ENCODE data around the gene AKR1C1. TPM values are rescaled to one million over a fixed set of nuclear protein-coding genes. Genes with fewer than 3 reads are reported as not detected.
"Not testable (repeated sequence)": the region's sequence is repeated elsewhere in the genome, so short reads cannot be mapped to it uniquely, and the experiment has no call there.

AKR1C1 gene
- total and polyA plus RNA-seq, 2 donors: 1.4 to 7.6 TPM

DNA sequence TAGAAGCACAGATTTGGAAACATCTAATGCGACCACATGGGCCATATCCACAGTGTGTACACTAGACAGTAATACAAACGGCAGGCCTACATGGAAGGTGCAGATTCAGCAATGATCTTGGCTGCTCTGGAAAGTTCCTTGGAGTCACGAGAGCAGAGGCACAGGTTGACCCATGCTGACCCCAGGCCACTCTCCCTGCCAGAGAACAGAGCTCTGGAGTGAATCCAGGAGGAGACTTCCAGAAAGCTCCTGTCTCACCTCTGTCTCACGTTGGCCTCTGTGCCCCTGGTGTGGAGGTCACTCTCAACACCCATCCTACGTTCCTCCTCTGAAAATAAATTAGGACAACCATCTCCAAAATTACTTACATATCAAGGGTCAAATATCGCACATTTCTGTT lies 28.2 kb downstream of the AKR1C1 start:
- not testable (repeated sequence) for H3K4me1 ChIP-seq (ENCODE audit: control insufficient read depth in 2 of 2, insufficient read depth in 2 of 2, low read length in 2 of 2); H3K36me3 ChIP-seq (ENCODE audit: control insufficient read depth in 2 of 2, insufficient read depth in 2 of 2, low read length in 1 of 2); H3K27me3 ChIP-seq (ENCODE audit: control insufficient read depth in 2 of 2, insufficient read depth in 1 of 2, low read length in 1 of 2); DNase-seq (ENCODE audit: low read depth in 6 of 9, low spot score in 9 of 9); H3K4me3 ChIP-seq (ENCODE audit: low read length in 2 of 2); H3K9me3 ChIP-seq (ENCODE audit: control insufficient read depth in 2 of 2, insufficient read depth in 1 of 2, low read length in 1 of 2); H3K27ac ChIP-seq (ENCODE audit: low read depth in 1 of 2, low read length in 1 of 2)
- whole genome bisulfite sequencing: 94% methylated on average over 3 of the region's 6 CpGs

DNA sequence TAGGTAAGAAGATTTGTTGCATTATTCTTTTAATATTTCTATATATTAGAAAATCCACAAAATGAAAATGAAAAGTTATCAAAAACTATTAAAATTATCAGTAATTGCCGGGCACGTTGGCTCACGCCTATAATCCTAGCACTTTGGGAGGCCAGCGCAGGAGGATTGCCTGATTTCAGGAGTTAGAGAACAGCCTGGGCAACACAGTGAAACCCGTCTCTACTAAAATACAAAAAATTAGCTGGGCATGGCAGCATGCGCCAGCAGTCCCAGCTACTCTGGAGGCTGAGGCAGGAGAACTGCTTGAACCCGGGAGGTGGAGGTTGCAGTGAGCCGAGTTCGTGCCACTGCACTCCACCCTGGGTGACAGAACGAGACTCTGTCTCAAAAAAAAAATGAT lies 29.3 kb downstream of the AKR1C1 start:
- not testable (repeated sequence) for H3K4me1 ChIP-seq (ENCODE audit: control insufficient read depth in 2 of 2, insufficient read depth in 2 of 2, low read length in 2 of 2); H3K27me3 ChIP-seq (ENCODE audit: control insufficient read depth in 2 of 2, insufficient read depth in 1 of 2, low read length in 1 of 2); H3K9me3 ChIP-seq (ENCODE audit: control insufficient read depth in 2 of 2, insufficient read depth in 1 of 2, low read length in 1 of 2); DNase-seq (ENCODE audit: low read depth in 6 of 9, low spot score in 9 of 9); H3K36me3 ChIP-seq (ENCODE audit: control insufficient read depth in 2 of 2, insufficient read depth in 2 of 2, low read length in 1 of 2); H3K27ac ChIP-seq (ENCODE audit: low read depth in 1 of 2, low read length in 1 of 2); H3K4me3 ChIP-seq (ENCODE audit: low read length in 2 of 2)
- WGBS: 94% methylated on average over 10 of the region's 10 CpGs

DNA sequence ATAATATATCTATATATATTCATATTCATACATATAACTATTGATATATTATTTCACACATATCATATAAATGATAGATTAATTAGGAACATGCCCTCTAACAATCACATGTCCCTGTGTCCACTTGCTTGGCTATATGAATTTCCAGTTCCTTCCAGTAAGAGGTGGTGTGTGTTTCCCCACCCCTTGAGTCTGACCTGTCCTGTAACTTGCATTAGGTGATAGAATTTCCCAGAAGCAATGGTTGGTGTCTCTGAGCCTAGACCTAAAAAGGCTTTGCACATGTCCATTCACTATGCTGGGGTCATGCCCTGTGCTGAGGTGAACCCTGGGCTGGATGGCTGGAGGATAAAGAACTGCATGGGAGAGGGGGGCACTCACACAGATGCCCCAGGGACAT lies 31.0 kb downstream of the AKR1C1 start:
- H3K4me3 ChIP-seq (ENCODE audit: low read length in 2 of 2); H3K27me3 ChIP-seq (ENCODE audit: control insufficient read depth in 2 of 2, insufficient read depth in 1 of 2, low read length in 1 of 2); H3K4me1 ChIP-seq (ENCODE audit: control insufficient read depth in 2 of 2, insufficient read depth in 2 of 2, low read length in 2 of 2); H3K9me3 ChIP-seq (ENCODE audit: control insufficient read depth in 2 of 2, insufficient read depth in 1 of 2, low read length in 1 of 2); H3K27ac ChIP-seq (ENCODE audit: low read depth in 1 of 2, low read length in 1 of 2); H3K36me3 ChIP-seq (ENCODE audit: control insufficient read depth in 2 of 2, insufficient read depth in 2 of 2, low read length in 1 of 2); DNase-seq (ENCODE audit: low read depth in 6 of 9, low spot score in 9 of 9): not testable (repeated sequence)

DNA sequence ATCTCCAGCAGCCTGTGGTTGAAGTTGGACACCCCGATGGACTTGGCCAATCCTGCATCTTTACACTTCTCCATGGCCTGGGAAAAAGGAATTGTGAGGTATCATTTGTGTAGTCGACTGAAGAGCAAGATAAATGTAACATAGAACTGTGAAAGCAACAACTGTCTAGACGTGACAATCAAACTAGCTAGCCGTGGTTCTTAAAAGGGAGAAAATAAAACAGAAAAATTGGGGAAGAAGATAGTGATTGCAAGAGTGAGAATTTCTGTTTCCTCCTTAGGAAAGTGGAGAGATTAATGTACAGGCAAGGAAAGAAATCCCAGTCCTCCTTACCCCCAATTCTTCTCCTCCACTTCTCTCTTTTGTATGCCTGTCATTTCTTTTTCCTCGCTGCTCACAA lies 35.5 kb downstream of the AKR1C1 start:
- Histone ChIP-seq H3K36me3 (ENCODE audit: control insufficient read depth in 2 of 2, insufficient read depth in 2 of 2, low read length in 1 of 2) (no peaks in the 10 kb centered on the region), H3K27me3 (ENCODE audit: control insufficient read depth in 2 of 2, insufficient read depth in 1 of 2, low read length in 1 of 2) (no peaks in the 10 kb centered on the region), H3K9me3 (ENCODE audit: control insufficient read depth in 2 of 2, insufficient read depth in 1 of 2, low read length in 1 of 2) (no peaks in the 10 kb centered on the region), H3K4me3 (ENCODE audit: low read length in 2 of 2) (no peak overlapping the region), H3K27ac (ENCODE audit: low read depth in 1 of 2, low read length in 1 of 2) (no peak overlapping the region), H3K4me1 (ENCODE audit: control insufficient read depth in 2 of 2, insufficient read depth in 2 of 2, low read length in 2 of 2) (no peaks in the 10 kb centered on the region)
- 85% methylated on average over 5 of the region's 5 CpGs for WGBS
- DNase-seq (ENCODE audit: low read depth in 6 of 9, low spot score in 9 of 9): no peak

DNA sequence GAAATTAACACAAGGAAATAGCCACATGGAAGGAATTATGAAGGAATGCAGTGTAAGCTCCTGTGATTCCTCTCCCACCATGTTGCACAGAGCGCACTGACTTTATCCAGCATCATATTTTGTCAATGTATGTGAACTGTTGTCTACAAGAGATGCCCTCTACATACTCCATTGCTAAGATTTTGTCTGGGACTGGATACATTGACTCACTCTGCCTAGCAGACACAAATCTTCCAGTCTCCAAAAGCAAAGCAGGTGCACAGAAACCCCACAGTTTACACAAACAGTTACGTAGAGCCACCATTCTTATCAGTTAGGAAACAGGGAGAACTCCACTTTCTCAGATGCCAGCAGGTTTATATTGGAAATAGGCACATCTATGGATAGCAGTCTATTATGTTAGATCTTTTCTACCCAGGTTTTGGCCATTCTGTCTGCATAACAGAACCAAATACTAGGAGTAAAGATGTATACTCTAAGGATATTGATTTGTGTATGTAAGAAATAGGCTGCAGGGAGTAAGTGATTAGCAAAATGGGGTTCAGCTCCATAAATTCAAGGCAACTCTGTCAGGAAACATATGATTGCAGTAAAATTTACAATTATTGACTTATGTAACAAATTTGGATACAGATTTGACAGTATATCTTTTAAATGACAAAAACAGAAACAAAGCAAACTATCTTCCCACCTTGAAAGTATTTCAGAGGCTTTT lies 39.0 kb downstream of the AKR1C1 start:
- Histone ChIP-seq H3K4me3 (ENCODE audit: low read length in 2 of 2) (no peak overlapping the region), H3K36me3 (ENCODE audit: control insufficient read depth in 2 of 2, insufficient read depth in 2 of 2, low read length in 1 of 2) (no peaks in the 10 kb centered on the region), H3K9me3 (ENCODE audit: control insufficient read depth in 2 of 2, insufficient read depth in 1 of 2, low read length in 1 of 2) (no peaks in the 10 kb centered on the region), H3K27me3 (ENCODE audit: control insufficient read depth in 2 of 2, insufficient read depth in 1 of 2, low read length in 1 of 2) (no peaks in the 10 kb centered on the region), H3K4me1 (ENCODE audit: control insufficient read depth in 2 of 2, insufficient read depth in 2 of 2, low read length in 2 of 2) (no peaks in the 10 kb centered on the region), H3K27ac (ENCODE audit: low read depth in 1 of 2, low read length in 1 of 2) (no peak overlapping the region)
- WGBS: 96% methylated on average over 2 of the region's 2 CpGs
- DNase-seq (ENCODE audit: low read depth in 6 of 9, low spot score in 9 of 9): no peak

DNA sequence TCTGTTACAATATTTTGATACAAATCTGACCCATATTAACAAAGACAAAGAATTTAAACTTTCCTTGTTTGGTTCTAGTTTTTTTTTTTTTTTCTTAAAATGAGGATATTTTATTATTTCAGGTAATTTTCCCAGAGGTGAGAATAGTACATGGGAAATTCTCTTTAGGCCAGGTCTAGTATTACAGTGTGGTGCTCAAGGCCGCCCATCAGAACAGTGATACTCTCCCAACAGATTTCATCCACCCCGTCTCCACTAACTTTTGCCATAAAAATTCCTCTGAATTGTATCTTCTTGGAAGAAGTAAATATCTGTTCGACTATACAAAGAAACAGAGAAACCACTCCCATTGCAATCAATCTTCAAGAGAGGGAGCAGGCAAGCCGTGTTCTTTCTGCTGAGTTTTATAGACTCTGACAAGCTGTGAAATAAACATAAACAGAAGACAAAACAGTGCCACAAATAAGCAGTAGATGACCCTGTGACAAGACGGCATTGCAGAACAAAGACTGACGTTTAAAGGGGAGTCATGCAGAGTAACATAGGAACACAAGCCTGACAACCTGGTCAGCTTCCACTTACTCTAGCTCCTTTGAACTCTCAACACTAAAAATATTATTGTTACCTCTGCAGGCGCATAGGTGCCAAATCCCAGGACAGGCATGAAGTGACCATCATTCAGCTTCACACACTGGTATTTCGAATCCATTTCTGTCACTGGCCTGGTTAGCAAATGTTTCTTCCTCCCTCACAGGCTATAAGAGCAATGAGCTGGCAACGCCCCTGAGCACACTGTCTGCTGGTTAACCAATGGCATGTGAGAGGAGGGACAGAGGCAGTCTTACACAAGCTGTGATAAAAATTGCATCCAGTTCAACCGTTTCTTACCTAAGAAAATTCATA lies 40.2 kb downstream of the AKR1C1 start, which contains the start of gene AKR1C2:
Gene AKR1C2 (minus strand): TSS at position 731 of the 903 bp plus-strand sequence. CDS start 22 bp downstream, at position 709.
- H3K9me3 ChIP-seq (ENCODE audit: control insufficient read depth in 2 of 2, insufficient read depth in 1 of 2, low read length in 1 of 2); H3K27ac ChIP-seq (ENCODE audit: low read depth in 1 of 2, low read length in 1 of 2); H3K36me3 ChIP-seq (ENCODE audit: control insufficient read depth in 2 of 2, insufficient read depth in 2 of 2, low read length in 1 of 2); DNase-seq (ENCODE audit: low read depth in 6 of 9, low spot score in 9 of 9); H3K4me1 ChIP-seq (ENCODE audit: control insufficient read depth in 2 of 2, insufficient read depth in 2 of 2, low read length in 2 of 2); H3K27me3 ChIP-seq (ENCODE audit: control insufficient read depth in 2 of 2, insufficient read depth in 1 of 2, low read length in 1 of 2); H3K4me3 ChIP-seq (ENCODE audit: low read length in 2 of 2): not testable (repeated sequence)
- WGBS: 96% methylated on average over 7 of the region's 10 CpGs

DNA sequence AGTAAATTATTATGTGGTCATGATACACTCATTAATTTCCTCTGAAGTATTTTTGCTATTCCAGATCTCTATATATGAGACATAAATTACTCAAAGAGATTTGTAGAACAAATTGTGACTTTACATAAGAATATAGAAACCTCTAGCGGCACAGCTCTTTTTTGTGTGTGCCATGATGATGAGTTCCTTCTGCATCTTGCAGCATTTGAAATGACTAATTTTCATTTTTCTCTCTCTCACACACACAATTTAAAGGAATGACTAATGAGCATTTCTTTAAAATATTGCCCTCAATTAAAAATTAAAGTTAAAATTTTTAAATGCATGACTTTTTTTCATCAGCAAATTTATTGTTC lies 40.8 kb downstream of the AKR1C1 start:
- not testable (repeated sequence) for H3K27me3 ChIP-seq (ENCODE audit: control insufficient read depth in 2 of 2, insufficient read depth in 1 of 2, low read length in 1 of 2); H3K36me3 ChIP-seq (ENCODE audit: control insufficient read depth in 2 of 2, insufficient read depth in 2 of 2, low read length in 1 of 2); H3K4me3 ChIP-seq (ENCODE audit: low read length in 2 of 2); H3K27ac ChIP-seq (ENCODE audit: low read depth in 1 of 2, low read length in 1 of 2); H3K4me1 ChIP-seq (ENCODE audit: control insufficient read depth in 2 of 2, insufficient read depth in 2 of 2, low read length in 2 of 2); H3K9me3 ChIP-seq (ENCODE audit: control insufficient read depth in 2 of 2, insufficient read depth in 1 of 2, low read length in 1 of 2); DNase-seq (ENCODE audit: low read depth in 6 of 9, low spot score in 9 of 9)
- 1% methylated on average over 1 of the region's 1 CpG for WGBS

DNA sequence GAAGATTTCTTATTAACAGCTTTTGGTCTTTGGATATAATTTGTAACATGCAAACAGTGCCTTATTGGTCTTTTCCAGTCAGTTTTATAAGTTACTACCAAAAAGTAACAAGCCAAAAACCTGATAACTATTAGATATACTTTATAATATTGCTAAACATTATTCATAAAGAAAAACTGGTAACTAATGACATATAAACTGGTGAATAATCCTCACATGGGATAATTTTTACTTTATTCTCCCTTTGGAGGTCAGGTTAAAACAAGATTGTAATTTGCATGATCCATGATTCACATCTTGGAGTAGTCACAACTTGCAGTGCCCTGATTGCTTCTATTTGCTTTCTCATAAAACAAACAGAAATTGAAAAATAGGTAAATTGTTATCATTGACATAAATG lies 41.3 kb downstream of the AKR1C1 start:
- H3K27ac ChIP-seq (ENCODE audit: low read depth in 1 of 2, low read length in 1 of 2); H3K4me1 ChIP-seq (ENCODE audit: control insufficient read depth in 2 of 2, insufficient read depth in 2 of 2, low read length in 2 of 2); H3K36me3 ChIP-seq (ENCODE audit: control insufficient read depth in 2 of 2, insufficient read depth in 2 of 2, low read length in 1 of 2); H3K27me3 ChIP-seq (ENCODE audit: control insufficient read depth in 2 of 2, insufficient read depth in 1 of 2, low read length in 1 of 2); DNase-seq (ENCODE audit: low read depth in 6 of 9, low spot score in 9 of 9); H3K9me3 ChIP-seq (ENCODE audit: control insufficient read depth in 2 of 2, insufficient read depth in 1 of 2, low read length in 1 of 2); H3K4me3 ChIP-seq (ENCODE audit: low read length in 2 of 2): not testable (repeated sequence)

DNA sequence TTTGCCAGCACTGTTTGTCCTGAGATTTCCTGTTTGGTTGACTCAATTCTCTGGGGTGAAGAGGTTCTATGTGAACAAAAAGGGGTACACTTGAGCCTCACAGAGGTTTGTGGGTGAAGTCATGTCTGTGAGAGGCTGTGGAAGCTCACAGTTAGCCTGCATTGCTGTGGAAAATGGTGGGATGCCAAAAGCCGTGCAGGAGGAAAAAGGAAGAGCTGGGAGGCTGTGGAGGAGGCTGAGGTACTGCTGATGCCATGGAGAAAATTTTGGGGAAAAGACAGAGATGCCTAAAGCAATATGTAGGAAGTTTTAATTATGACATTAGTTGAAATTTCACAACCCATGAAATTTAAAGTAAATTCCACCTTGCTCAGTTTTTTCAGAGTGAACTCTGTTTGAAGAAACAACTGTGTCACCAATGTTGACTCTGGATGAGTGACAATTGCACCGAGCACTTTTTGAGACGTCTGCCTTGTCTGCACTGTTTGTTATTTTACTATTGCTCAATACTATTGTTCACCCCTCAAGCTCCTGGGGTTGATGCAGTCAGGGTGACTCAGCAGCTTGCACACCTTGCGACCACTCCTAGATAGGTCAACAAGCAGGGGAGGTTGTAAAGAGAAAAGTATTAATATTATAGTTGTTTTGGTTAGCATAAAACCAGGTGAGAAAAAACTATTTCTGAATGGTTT lies 45.8 kb downstream of the AKR1C1 start:
- H3K27me3 ChIP-seq (ENCODE audit: control insufficient read depth in 2 of 2, insufficient read depth in 1 of 2, low read length in 1 of 2); H3K9me3 ChIP-seq (ENCODE audit: control insufficient read depth in 2 of 2, insufficient read depth in 1 of 2, low read length in 1 of 2); H3K27ac ChIP-seq (ENCODE audit: low read depth in 1 of 2, low read length in 1 of 2); H3K4me3 ChIP-seq (ENCODE audit: low read length in 2 of 2); H3K4me1 ChIP-seq (ENCODE audit: control insufficient read depth in 2 of 2, insufficient read depth in 2 of 2, low read length in 2 of 2); DNase-seq (ENCODE audit: low read depth in 6 of 9, low spot score in 9 of 9); H3K36me3 ChIP-seq (ENCODE audit: control insufficient read depth in 2 of 2, insufficient read depth in 2 of 2, low read length in 1 of 2): not testable (repeated sequence)
- WGBS: 89% methylated on average over 4 of the region's 4 CpGs
